SW 1271 (cell line): ENCODE measurements around the gene FAM120B.
"Not testable (repeated sequence)": the region's sequence is repeated elsewhere in the genome, so short reads cannot be mapped to it uniquely, and the experiment has no call there.

Experiments
- DNase-seq, 2 experiments: peaks; one replicate each; lab custom pipeline; 2025; lab: John Stamatoyannopoulos, UW

The FAM120B gene

GRCh38 chr6:170306324-170307079 lies at the start of gene FAM120B:
Gene FAM120B (plus strand): TSS chr6:170306758. CDS start chr6:170317391, 10,633 bp downstream.
- DNase-seq = peak; percentile 77 to 91

GRCh38 chr6:170257376-170257775 lies 49.2 kb upstream of the FAM120B start:
- no peak for DNase-seq

GRCh38 chr6:170258407-170258806 lies 48.2 kb upstream of the FAM120B start:
- DNase-seq = no peak

GRCh38 chr6:170259278-170259677 lies 47.3 kb upstream of the FAM120B start:
- no peak for DNase-seq

GRCh38 chr6:170260686-170261085 lies 45.9 kb upstream of the FAM120B start:
- DNase-seq = no peak

- DNase-seq = no peak
These were observed 44.7 kb upstream of the FAM120B start for GRCh38 chr6:170261643-170262488.

- DNase-seq = no peak
These were observed 44.0 kb upstream of the FAM120B start for GRCh38 chr6:170262489-170263088.

- DNase-seq = no peak
These were observed 43.1 kb upstream of the FAM120B start for GRCh38 chr6:170263410-170263809.

GRCh38 chr6:170264086-170264485 lies 42.5 kb upstream of the FAM120B start:
- no peak for DNase-seq

- not testable (repeated sequence) for DNase-seq
These were observed 41.9 kb upstream of the FAM120B start for GRCh38 chr6:170264644-170265043.

GRCh38 chr6:170265655-170266054 lies 40.9 kb upstream of the FAM120B start:
- DNase-seq = no peak

- DNase-seq = no peak
These were observed 40.3 kb upstream of the FAM120B start for GRCh38 chr6:170266061-170266825.

GRCh38 chr6:170267688-170268087 lies 38.9 kb upstream of the FAM120B start:
- no peak for DNase-seq

GRCh38 chr6:170268216-170269129 lies 38.1 kb upstream of the FAM120B start:
- no peak for DNase-seq

GRCh38 chr6:170269151-170269845 lies 37.3 kb upstream of the FAM120B start:
- DNase-seq = no peak

GRCh38 chr6:170269846-170270541 lies 36.6 kb upstream of the FAM120B start:
- no peak for DNase-seq

GRCh38 chr6:170270984-170271593 lies 35.5 kb upstream of the FAM120B start:
- DNase-seq = no peak

GRCh38 chr6:170271771-170272314 lies 34.7 kb upstream of the FAM120B start:
- DNase-seq = no peak
